ENCODE results near the gene MCM5.

The MCM5 gene

GRCh38 chr22:35379146-35379993 is 20.6 kb upstream of the MCM5 start:
- Histone ChIP-seq H3K36me3 (replicated peaks in 1 of 2; ENCODE audit: control insufficient read depth in 2 of 2, insufficient read depth in 2 of 2, low read length in 2 of 2) (no peaks in the 10 kb centered on the region), H3K18ac (ENCODE audit: low read length) (no peak overlapping the region), H2AK5ac (ENCODE audit: low read depth, low read length) (no peak overlapping the region), H2BK15ac (ENCODE audit: low read length) (peak overlapping the region; percentile 3), H3K9me3 (replicated peaks in 1 of 2; ENCODE audit: control insufficient read depth in 2 of 2, insufficient read depth in 1 of 2, low read depth in 1 of 2, low read length in 2 of 2) (no peaks in the 10 kb centered on the region), H4K8ac (ENCODE audit: low read depth, low read length) (no peak overlapping the region), H3K27me3 (ENCODE audit: control insufficient read depth in 3 of 3, insufficient read depth in 3 of 3, low read depth in 1 of 3, low read length in 3 of 3) (peaks cover 0 to 11% (median 4%) of the 10 kb centered on the region in 3 experiments), H3K79me1 (ENCODE audit: low read depth, low read length) (no peaks in the 10 kb centered on the region), H4K91ac (ENCODE audit: low read depth, low read length, poor library complexity) (no peak overlapping the region), H3K23ac (ENCODE audit: low read depth, low read length, poor library complexity) (no peak overlapping the region), H2BK12ac (ENCODE audit: low read length) (no peak overlapping the region), H2AFZ (ENCODE audit: low read length) (no peak overlapping the region), H3K14ac (ENCODE audit: low read length) (no peak overlapping the region), H3K9ac (ENCODE audit: low read depth, low read length, poor library complexity) (no peak overlapping the region), H3K4ac (ENCODE audit: low read length) (no peak overlapping the region), H2BK120ac (ENCODE audit: low read depth, low read length) (no peak overlapping the region), H3K4me1 (ENCODE audit: control insufficient read depth in 2 of 2, insufficient read depth in 1 of 2, low read depth in 1 of 2, low read length in 2 of 2) (peaks cover 19 to 20% of the 10 kb centered on the region in 2 donors), H2BK5ac (ENCODE audit: low read length) (no peak overlapping the region), H3K27ac (replicated peaks; ENCODE audit: low read length) (no peak overlapping the region), H3K4me2 (ENCODE audit: insufficient read depth, low read length, poor library complexity, severe bottlenecking) (no peak overlapping the region), H3K4me3 (ENCODE audit: low read length in 2 of 2) (no peak overlapping the region)
- DNase-seq (ENCODE audit: low spot score) = no peak
- WGBS, 2 donors (ENCODE audit: extremely low coverage in 2 of 2, insufficient read length in 2 of 2, insufficient replicate concordance in 1 of 2) = no CpG with 5 or more reads among the region's 10 CpGs

DNA sequence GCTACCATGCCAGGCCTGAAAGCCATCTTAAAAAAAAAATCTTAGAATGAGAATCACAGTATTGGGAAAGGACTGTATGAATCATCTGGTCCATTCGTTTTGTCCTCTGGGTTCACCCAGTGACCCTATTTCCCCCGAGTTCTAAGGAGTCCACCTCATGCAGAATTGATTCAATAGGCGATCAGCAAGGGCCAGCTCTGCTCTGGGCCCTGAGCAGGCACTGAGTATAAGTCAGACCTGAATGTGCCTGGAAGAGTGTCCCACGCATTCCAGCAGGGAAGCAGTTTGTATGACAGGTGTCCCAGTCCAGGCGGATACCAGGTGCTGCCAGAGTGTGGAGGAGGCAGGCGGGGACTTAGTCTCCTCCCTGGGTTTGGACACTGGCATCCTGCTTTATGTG is 19.9 kb upstream of the MCM5 start:
- no peak overlapping the region for H3K4me2 ChIP-seq (ENCODE audit: insufficient read depth, low read length, poor library complexity, severe bottlenecking)
- H3K79me1 ChIP-seq (ENCODE audit: low read depth, low read length) = no peaks in the 10 kb centered on the region
- no peaks in the 10 kb centered on the region for H3K36me3 ChIP-seq (replicated peaks in 1 of 2; ENCODE audit: control insufficient read depth in 2 of 2, insufficient read depth in 2 of 2, low read length in 2 of 2)
- no peak overlapping the region for H4K91ac ChIP-seq (ENCODE audit: low read depth, low read length, poor library complexity)
- H3K27me3 ChIP-seq (ENCODE audit: control insufficient read depth in 3 of 3, insufficient read depth in 3 of 3, low read depth in 1 of 3, low read length in 3 of 3) = peaks cover 0 to 11% (median 4%) of the 10 kb centered on the region in 3 experiments
- H3K14ac ChIP-seq (ENCODE audit: low read length) = no peak overlapping the region
- DNase-seq (ENCODE audit: low spot score) = no peak
- no peak overlapping the region for H3K23ac ChIP-seq (ENCODE audit: low read depth, low read length, poor library complexity)
- no peak overlapping the region for H3K18ac ChIP-seq (ENCODE audit: low read length)
- H2BK120ac ChIP-seq (ENCODE audit: low read depth, low read length) = no peak overlapping the region
- H3K9me3 ChIP-seq (replicated peaks in 1 of 2; ENCODE audit: control insufficient read depth in 2 of 2, insufficient read depth in 1 of 2, low read depth in 1 of 2, low read length in 2 of 2) = no peaks in the 10 kb centered on the region
- no peak overlapping the region for H3K4me3 ChIP-seq (ENCODE audit: low read length in 2 of 2)
- peak overlapping the region; percentile 3 for H2BK15ac ChIP-seq (ENCODE audit: low read length)
- no peak overlapping the region for H3K4ac ChIP-seq (ENCODE audit: low read length)
- peaks cover 19 to 20% of the 10 kb centered on the region in 2 donors for H3K4me1 ChIP-seq (ENCODE audit: control insufficient read depth in 2 of 2, insufficient read depth in 1 of 2, low read depth in 1 of 2, low read length in 2 of 2)
- no peak overlapping the region for H2BK5ac ChIP-seq (ENCODE audit: low read length)
- peak overlapping the region; percentile 63 for H2AK5ac ChIP-seq (ENCODE audit: low read depth, low read length)
- H4K8ac ChIP-seq (ENCODE audit: low read depth, low read length) = no peak overlapping the region
- peak overlapping the region; percentile 95 for H2AFZ ChIP-seq (ENCODE audit: low read length)
- H3K27ac ChIP-seq (replicated peaks; ENCODE audit: low read length) = no peak overlapping the region
- H2BK12ac ChIP-seq (ENCODE audit: low read length) = no peak overlapping the region
- WGBS, 2 donors (ENCODE audit: extremely low coverage in 2 of 2, insufficient read length in 2 of 2, insufficient replicate concordance in 1 of 2) = no CpG with 5 or more reads among the region's 6 CpGs
- H3K9ac ChIP-seq (ENCODE audit: low read depth, low read length, poor library complexity) = no peak overlapping the region

DNA sequence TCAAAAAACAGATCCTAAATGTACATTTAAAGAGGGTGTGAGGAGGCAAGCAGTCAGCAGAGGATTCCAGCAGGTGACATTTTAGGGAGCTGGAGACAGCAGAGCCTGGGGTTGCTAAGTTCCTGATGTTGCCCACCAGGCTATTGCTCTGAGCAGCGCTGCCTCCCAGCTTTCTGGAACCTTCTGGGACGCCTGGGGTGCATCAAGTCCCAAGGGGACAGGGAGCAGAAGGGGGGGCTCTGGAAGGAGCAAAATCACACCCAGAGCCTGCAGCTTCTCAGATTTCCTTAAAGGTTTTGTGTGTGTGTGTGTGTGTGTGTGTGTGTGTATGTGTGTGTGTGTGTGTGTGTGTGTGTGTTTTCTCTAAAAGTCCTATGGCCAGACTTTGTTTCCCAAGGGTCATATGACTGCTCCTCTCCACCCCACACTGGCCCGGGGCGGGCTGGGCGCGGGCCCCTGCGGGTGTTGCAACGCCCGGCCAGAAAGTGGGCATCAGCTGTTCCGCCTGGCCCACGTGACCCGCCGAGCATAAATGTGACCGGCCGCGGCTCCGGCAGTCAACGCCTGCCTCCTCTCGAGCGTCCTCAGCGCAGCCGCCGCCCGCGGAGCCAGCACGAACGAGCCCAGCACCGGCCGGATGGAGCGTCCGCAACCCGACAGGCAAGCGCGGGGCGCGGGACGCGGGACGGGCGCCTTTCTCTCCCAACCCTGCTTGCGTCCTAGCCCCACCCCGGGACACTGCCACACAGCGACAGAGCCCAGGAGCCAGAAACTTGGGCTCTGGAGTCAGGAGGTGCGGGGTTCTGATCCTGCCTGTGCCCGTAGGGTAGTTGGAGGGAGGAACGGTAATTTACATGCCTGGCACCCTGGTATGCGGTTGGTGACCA is 19.2 kb upstream of the MCM5 start, which contains the start of gene HMOX1:
Gene HMOX1, plus strand, starts transcription at position 560 of the 887 bp plus-strand sequence. Its CDS starts 78 bp downstream, at position 638.
- Histone ChIP-seq H3K14ac (ENCODE audit: low read length) (no peak within 1 kb of the TSS), H3K27ac (replicated peaks; ENCODE audit: low read length) (no peak within 1 kb of the TSS), H3K9ac (ENCODE audit: low read depth, low read length, poor library complexity) (peak within 1 kb of the TSS; percentile 78), H3K18ac (ENCODE audit: low read length) (peak within 1 kb of the TSS; percentile 96), H3K79me1 (ENCODE audit: low read depth, low read length) (no peaks in the 10 kb centered on the region), H3K4me1 (ENCODE audit: control insufficient read depth in 2 of 2, insufficient read depth in 1 of 2, low read depth in 1 of 2, low read length in 2 of 2) (peaks cover 14 to 20% of the 10 kb centered on the region in 2 donors), H2BK15ac (ENCODE audit: low read length) (peak within 1 kb of the TSS; percentile 71), H2BK12ac (ENCODE audit: low read length) (peak within 1 kb of the TSS; percentile 67), H2AK5ac (ENCODE audit: low read depth, low read length) (peak within 1 kb of the TSS; percentile 63), H3K27me3 (ENCODE audit: control insufficient read depth in 3 of 3, insufficient read depth in 3 of 3, low read depth in 1 of 3, low read length in 3 of 3) (peaks cover 0 to 11% (median 4%) of the 10 kb centered on the region in 3 experiments), H3K9me3 (replicated peaks in 1 of 2; ENCODE audit: control insufficient read depth in 2 of 2, insufficient read depth in 1 of 2, low read depth in 1 of 2, low read length in 2 of 2) (no peaks in the 10 kb centered on the region), H3K4me2 (ENCODE audit: insufficient read depth, low read length, poor library complexity, severe bottlenecking) (peak within 1 kb of the TSS; percentile 64), H4K91ac (ENCODE audit: low read depth, low read length, poor library complexity) (no peak within 1 kb of the TSS), H3K4ac (ENCODE audit: low read length) (no peak within 1 kb of the TSS), H4K8ac (ENCODE audit: low read depth, low read length) (no peak within 1 kb of the TSS), H2BK120ac (ENCODE audit: low read depth, low read length) (peak within 1 kb of the TSS; percentile 19), H3K36me3 (replicated peaks in 1 of 2; ENCODE audit: control insufficient read depth in 2 of 2, insufficient read depth in 2 of 2, low read length in 2 of 2) (no peaks in the 10 kb centered on the region), H3K4me3 (ENCODE audit: low read length in 2 of 2) (peak within 1 kb of the TSS; percentile 48 to 73), H2AFZ (ENCODE audit: low read length) (peak within 1 kb of the TSS; percentile 95), H2BK5ac (ENCODE audit: low read length) (no peak within 1 kb of the TSS), H3K23ac (ENCODE audit: low read depth, low read length, poor library complexity) (peak within 1 kb of the TSS; percentile 75)
- DNase-seq (ENCODE audit: low spot score) = peak; percentile 49
- no CpG with 5 or more reads among the region's 47 CpGs for WGBS, 2 donors (ENCODE audit: extremely low coverage in 2 of 2, insufficient read length in 2 of 2, insufficient replicate concordance in 1 of 2)
